HG03045 (cell line): ENCODE results near the gene ZDHHC14.

Source experiments
- ATAC-seq: cut with Tn5 transposase; IDR thresholded peaks from one replicate; pipeline ENCODE4 v1.9.1; 2021; ENCODE audit warnings: mild to moderate bottlenecking, moderate library complexity; ENCODE audit not compliant: unreplicated experiment

The ZDHHC14 gene

GRCh38 chr6:157438611-157439111 lies 57.7 kb downstream of the ZDHHC14 start:
- ATAC-seq = no peak

- ATAC-seq = no peak
These were observed 59.2 kb downstream of the ZDHHC14 start for GRCh38 chr6:157440171-157440570.

DNA sequence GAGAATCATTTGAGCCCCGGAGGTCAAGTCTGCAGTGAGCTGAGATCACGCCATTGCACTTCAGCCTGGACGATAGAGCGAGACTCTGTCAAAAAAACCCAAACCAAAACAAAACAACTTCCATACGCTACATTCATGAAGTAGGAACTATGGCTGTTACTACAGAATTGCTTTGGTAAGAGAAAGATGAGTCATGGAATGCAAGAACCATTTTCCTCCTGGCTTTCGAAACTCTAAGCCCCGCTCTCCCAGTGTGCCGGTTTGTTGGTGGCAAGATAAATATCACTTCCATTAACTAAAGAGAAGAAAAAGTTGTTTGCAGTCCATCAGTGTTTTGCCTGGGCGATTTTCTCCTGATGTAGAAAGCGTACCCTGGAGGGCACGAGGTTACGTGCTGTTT lies 61.3 kb downstream of the ZDHHC14 start:
- ATAC-seq = no peak

GRCh38 chr6:157443066-157443800 lies 62.2 kb downstream of the ZDHHC14 start:
- peak; percentile 83 for ATAC-seq

- no peak for ATAC-seq
These were observed 64.5 kb downstream of the ZDHHC14 start for GRCh38 chr6:157445277-157446009.

GRCh38 chr6:157447735-157448134 lies 66.7 kb downstream of the ZDHHC14 start:
- no peak for ATAC-seq

GRCh38 chr6:157449610-157450009 lies 68.6 kb downstream of the ZDHHC14 start:
- ATAC-seq = no peak

GRCh38 chr6:157450931-157451742 lies 70.1 kb downstream of the ZDHHC14 start:
- ATAC-seq = no peak

GRCh38 chr6:157452096-157452495 lies 71.1 kb downstream of the ZDHHC14 start:
- no peak for ATAC-seq

DNA sequence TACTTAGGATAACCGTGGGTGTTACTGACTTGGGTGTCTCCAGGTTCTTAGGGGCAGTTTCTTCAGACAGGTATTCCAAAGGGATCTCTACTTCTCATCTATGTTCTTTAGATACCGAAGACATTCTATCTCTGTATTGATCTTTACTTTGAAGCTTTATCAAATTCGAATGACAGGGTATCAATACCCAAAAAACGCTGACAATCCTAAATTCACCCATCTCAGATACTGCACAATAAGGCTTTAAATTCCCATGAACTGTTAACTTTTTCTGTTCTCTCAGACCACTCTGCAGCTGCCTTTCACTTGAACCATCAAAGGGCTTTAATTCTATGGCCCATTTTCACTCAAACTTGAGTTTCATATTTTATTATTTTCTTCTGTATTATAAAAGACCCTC lies 72.1 kb downstream of the ZDHHC14 start:
- no peak for ATAC-seq

DNA sequence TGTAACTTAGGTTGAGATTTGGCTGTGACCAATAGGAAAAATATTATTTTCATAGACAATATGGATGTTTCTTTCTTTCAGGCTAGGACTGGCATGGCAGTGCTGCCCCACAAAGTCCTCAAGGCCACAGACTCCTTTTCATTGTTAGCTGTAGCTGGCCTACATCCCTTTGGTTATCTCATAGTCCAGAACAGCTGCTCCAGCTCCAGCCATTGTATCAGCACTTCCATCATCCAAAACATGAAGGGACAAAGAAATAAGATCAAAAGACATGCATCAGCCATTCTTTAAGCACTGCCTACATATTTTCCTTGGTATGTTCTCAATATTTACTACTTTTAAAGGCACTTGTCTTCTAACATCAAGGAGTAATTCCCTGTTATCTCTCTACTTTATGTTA lies 73.0 kb downstream of the ZDHHC14 start:
- no peak for ATAC-seq

- no peak for ATAC-seq
These were observed 74.0 kb downstream of the ZDHHC14 start for GRCh38 chr6:157454762-157455714.

DNA sequence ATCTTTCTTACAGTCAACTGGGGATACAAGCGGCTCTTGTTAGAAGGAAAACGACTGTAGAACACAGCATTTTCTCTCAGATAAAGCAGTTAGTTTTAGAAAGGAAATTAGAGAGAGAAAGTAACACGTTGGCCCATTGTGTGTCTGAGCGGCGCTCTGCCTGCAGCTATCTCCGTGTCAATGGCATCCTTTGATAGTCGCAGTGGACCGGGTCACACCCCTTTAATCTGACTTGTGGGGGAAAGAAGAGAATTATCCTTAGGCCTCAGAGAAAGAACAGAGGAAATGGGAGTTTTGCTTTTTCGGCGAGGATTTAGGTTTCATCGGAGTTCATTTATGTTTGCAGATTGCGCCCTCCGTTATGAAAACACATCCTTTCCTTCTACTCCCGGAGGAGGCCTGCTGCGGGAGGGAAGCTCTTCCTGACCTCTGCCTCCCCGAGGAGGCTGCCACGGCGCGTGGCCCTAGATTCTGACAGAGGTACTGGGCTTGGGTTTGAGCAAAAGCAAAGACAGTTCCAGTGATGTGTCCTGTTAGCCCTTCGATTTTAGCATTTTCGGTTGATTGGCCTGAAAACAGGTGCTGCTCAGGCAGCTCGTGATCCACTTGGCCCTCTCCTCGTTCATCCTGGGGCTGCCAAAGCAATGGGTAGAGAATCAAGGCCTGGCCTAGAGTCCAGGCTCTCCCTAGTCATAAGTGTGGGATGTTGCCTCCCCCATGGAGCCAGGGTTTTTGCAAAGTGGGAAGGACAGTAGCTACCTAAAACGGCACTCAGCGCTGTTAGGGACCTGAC lies 74.9 kb downstream of the ZDHHC14 start:
- no peak for ATAC-seq

DNA sequence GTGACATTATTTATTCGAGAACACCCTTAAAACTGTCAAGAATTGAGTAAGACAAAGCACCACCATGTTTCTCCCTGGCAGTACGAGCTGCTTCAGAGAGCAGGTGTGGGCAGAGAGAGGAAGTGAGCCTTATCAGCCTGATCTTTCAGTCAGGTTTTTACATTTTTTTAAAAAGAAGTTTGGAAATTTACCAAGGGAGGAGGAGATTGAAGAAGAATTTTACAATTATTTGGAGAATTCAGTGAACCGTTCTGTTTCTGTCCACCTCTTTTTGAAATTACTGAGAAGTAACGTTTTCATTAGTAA lies 75.5 kb downstream of the ZDHHC14 start:
- no peak for ATAC-seq

DNA sequence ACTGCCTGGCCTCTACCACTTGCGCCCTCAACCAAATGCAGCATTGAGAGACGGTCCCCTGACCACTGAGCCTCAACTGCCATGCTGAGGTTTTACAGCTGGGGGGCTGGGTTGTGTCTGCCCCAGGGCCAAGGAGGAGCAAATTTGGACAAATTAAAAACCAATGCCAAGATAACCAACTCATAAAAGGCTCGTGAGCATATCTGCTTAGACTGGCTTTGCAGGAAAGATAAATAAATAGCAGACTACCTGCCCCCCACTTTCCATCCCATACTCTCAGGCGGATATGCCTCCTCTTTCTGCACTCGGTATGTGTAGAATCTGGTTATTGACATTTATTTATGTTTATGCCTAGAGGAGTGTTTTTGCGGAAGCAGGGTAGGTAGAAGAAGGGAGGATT lies 76.8 kb downstream of the ZDHHC14 start:
- ATAC-seq = no peak

- ATAC-seq = no peak
These were observed 78.3 kb downstream of the ZDHHC14 start for GRCh38 chr6:157459327-157459726.

DNA sequence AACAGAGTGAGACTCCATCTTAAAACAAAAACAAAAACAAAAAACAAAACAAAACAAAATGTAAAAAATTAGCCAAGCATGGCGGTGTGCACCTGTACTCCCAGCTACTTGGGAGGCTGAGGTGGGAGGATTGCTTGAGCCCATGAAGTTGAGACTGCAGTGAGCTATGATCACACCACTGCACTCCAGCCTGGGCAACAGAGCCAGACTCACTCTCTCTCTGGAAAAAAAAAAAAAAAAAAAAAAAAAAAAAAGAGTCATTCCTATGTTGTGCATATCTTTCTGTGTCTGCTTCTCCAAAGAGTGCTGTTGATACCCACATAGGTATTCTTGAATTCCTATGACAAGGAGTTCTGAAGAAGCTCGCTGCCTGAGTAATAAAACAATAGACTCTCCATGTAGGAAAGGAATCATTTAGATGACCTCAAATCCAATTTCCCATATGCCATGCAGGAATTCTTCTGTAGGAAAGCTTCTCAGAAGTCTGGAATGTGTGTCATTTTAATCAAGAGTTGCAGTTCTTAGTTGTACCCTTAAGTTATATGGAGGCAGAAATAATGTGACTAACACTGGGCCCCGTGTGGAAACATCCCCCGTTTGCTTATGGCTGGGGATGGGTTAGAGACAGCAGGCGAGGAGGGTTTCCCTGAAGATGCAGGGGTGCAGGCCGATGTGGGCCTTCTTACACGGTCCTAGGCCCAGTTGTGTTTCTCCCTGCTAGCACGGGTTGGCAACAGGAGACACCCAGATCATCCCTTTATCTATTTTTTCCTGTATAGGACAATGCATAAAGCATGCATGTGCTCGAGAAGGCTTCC lies 79.4 kb downstream of the ZDHHC14 start:
- peak; percentile 6 for ATAC-seq

GRCh38 chr6:157461000-157461915 lies 80.3 kb downstream of the ZDHHC14 start:
- ATAC-seq = peak; percentile 66
